ENCODE measurements around the gene KRTAP2-2.
"Not testable (repeated sequence)": the region's sequence is repeated elsewhere in the genome, so short reads cannot be mapped to it uniquely, and the experiment has no call there.

Gene KRTAP2-2

GRCh38 chr17:41055130-41055529 is at the start of gene KRTAP2-2:
KRTAP2-2 (minus strand) TSS chr17:41055230; CDS start chr17:41055211, 19 bp downstream.
- H3K36me3 ChIP-seq; H3K9me3 ChIP-seq (ENCODE audit: severe bottlenecking); H3K4me3 ChIP-seq (ENCODE audit: low read depth, low read length); H3K27me3 ChIP-seq (ENCODE audit: insufficient read depth, low read depth, severe bottlenecking); H3K27ac ChIP-seq; DNase-seq: not testable (repeated sequence)

DNA sequence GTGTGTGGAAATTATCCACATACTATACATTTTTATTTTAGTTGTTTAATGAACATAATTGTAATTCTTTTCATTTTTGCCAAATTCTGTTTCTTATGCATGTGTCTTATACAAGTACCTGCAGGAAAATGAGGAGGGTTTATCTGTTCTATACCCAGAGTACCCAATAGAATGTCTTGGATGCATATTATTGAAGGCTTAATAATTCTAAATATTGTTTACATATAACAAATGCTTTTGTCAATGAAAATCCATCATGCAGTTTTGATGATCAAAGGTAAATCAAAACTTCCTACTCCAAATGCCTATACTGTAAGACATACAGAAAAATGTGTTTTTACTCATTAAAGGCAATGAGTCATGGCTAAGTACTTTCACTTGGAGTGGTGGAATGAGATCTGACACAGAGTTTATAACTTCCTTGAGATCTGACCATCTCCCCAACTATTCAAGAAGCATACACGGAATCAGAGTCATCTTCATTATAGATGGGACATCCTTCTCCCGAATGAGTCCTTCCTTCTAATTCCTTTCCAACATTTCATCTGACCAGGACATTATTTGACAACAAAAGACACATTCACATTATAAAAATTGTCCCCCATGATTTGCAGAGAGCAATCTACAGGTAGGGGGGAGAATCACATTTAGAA is 49.5 kb upstream of the KRTAP2-2 start:
- not testable (repeated sequence) for H3K36me3 ChIP-seq; H3K4me3 ChIP-seq (ENCODE audit: low read depth, low read length); DNase-seq; H3K9me3 ChIP-seq (ENCODE audit: severe bottlenecking); H3K27ac ChIP-seq
- peaks cover 28% of the 10 kb centered on the region for H3K27me3 ChIP-seq (ENCODE audit: insufficient read depth, low read depth, severe bottlenecking)

- no peaks in the 10 kb centered on the region for H3K9me3 ChIP-seq (ENCODE audit: severe bottlenecking)
- no peak for DNase-seq
- TF ChIP-seq, protein P1, sequence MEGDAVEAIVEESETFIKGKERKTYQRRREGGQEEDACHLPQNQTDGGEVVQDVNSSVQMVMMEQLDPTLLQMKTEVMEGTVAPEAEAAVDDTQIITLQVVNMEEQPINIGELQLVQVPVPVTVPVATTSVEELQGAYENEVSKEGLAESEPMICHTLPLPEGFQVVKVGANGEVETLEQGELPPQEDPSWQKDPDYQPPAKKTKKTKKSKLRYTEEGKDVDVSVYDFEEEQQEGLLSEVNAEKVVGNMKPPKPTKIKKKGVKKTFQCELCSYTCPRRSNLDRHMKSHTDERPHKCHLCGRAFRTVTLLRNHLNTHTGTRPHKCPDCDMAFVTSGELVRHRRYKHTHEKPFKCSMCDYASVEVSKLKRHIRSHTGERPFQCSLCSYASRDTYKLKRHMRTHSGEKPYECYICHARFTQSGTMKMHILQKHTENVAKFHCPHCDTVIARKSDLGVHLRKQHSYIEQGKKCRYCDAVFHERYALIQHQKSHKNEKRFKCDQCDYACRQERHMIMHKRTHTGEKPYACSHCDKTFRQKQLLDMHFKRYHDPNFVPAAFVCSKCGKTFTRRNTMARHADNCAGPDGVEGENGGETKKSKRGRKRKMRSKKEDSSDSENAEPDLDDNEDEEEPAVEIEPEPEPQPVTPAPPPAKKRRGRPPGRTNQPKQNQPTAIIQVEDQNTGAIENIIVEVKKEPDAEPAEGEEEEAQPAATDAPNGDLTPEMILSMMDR (IDR thresholded peaks at IDR 0.05; ENCODE audit: low read depth, low read length): no peak
- H3K36me3 ChIP-seq: no peaks in the 10 kb centered on the region
- no peak overlapping the region for H3K27ac ChIP-seq
- peaks cover 28% of the 10 kb centered on the region for H3K27me3 ChIP-seq (ENCODE audit: insufficient read depth, low read depth, severe bottlenecking)
- no peak overlapping the region for H3K4me3 ChIP-seq (ENCODE audit: low read depth, low read length)
Measured at GRCh38 chr17:41103896-41104295, 48.9 kb upstream of the KRTAP2-2 start.

GRCh38 chr17:41101586-41102259 is 46.7 kb upstream of the KRTAP2-2 start, which contains the start of gene KRTAP4-16:
KRTAP4-16 (minus strand) TSS chr17:41102209; CDS start chr17:41102209, 0 bp downstream.
- H3K27me3 ChIP-seq (ENCODE audit: insufficient read depth, low read depth, severe bottlenecking): peaks cover 13% of the 10 kb centered on the region
- no peak within 1 kb of the TSS for H3K4me3 ChIP-seq (ENCODE audit: low read depth, low read length)
- H3K9me3 ChIP-seq (ENCODE audit: severe bottlenecking): no peaks in the 10 kb centered on the region
- DNase-seq: no peak
- no peaks in the 10 kb centered on the region for H3K36me3 ChIP-seq
- TF ChIP-seq, protein P1 (IDR thresholded peaks at IDR 0.05; ENCODE audit: low read depth, low read length): no peak
- no peak within 1 kb of the TSS for H3K27ac ChIP-seq

GRCh38 chr17:41099682-41100480 is 44.9 kb upstream of the KRTAP2-2 start:
- not testable (repeated sequence) for H3K36me3 ChIP-seq; H3K9me3 ChIP-seq (ENCODE audit: severe bottlenecking); H3K27ac ChIP-seq; DNase-seq; H3K4me3 ChIP-seq (ENCODE audit: low read depth, low read length); H3K27me3 ChIP-seq (ENCODE audit: insufficient read depth, low read depth, severe bottlenecking)

DNA sequence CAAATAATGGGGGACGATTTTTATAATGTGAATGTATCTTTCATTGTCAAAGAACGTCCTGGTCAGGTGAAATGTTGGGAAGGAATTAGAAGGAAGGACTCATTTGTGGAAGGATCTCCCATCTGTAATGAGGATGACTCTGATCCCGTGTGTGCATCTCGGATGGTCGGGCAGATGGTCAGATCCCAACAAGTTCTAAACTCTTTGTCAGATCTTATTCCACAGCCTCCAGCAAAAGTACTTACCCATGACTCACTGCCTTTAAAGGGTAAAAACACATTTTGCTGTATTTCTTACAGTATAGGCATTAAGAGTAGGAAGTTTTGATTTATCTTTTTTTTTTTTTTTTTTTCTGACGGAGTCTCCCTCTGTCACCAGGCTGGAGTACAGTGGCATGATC is 43.5 kb upstream of the KRTAP2-2 start:
- Histone ChIP-seq H3K4me3 (ENCODE audit: low read depth, low read length) (no peak overlapping the region), H3K9me3 (ENCODE audit: severe bottlenecking) (no peaks in the 10 kb centered on the region), H3K27me3 (ENCODE audit: insufficient read depth, low read depth, severe bottlenecking) (peaks cover 14% of the 10 kb centered on the region), H3K36me3 (no peaks in the 10 kb centered on the region), H3K27ac (no peak overlapping the region)
- TF ChIP-seq, protein P1 (IDR thresholded peaks at IDR 0.05; ENCODE audit: low read depth, low read length): no peak
- no peak for DNase-seq

GRCh38 chr17:41098042-41098441 is 43.0 kb upstream of the KRTAP2-2 start, which contains the start of gene KRTAP4-8:
KRTAP4-8 (minus strand) TSS chr17:41098142; CDS start chr17:41098084, 58 bp downstream.
- Histone ChIP-seq H3K27me3 (ENCODE audit: insufficient read depth, low read depth, severe bottlenecking) (peaks cover 14% of the 10 kb centered on the region), H3K9me3 (ENCODE audit: severe bottlenecking) (peaks cover 3% of the 10 kb centered on the region), H3K36me3 (no peaks in the 10 kb centered on the region), H3K27ac (no peak within 1 kb of the TSS), H3K4me3 (ENCODE audit: low read depth, low read length) (no peak within 1 kb of the TSS)
- TF ChIP-seq, protein P1 (IDR thresholded peaks at IDR 0.05; ENCODE audit: low read depth, low read length): no peak
- DNase-seq: no peak
